ENCODE data around the gene IFT81.

IFT81 gene

GRCh38 chr12:110157539-110157938 is 33.4 kb downstream of the IFT81 start:
- Histone ChIP-seq H3K4me3 (ENCODE audit: low read depth in 1 of 2, low read length in 1 of 2) (no peak overlapping the region), H3K4me1 (ENCODE audit: control insufficient read depth in 1 of 2, insufficient read depth in 1 of 2, low read depth in 1 of 2, low read length in 1 of 2) (no peaks in the 10 kb centered on the region), H3K9me3 (no peaks in the 10 kb centered on the region), H3K27me3 (no peaks in the 10 kb centered on the region), H3K27ac (no peak overlapping the region), H3K36me3 (no peaks in the 10 kb centered on the region)
- TF ChIP-seq CTCF (IDR thresholded peaks at IDR 0.05), result no peak

- no peaks in the 10 kb centered on the region for H3K27me3 ChIP-seq
- H3K36me3 ChIP-seq, result no peaks in the 10 kb centered on the region
- no peaks in the 10 kb centered on the region for H3K4me1 ChIP-seq (ENCODE audit: control insufficient read depth in 1 of 2, insufficient read depth in 1 of 2, low read depth in 1 of 2, low read length in 1 of 2)
- no peaks in the 10 kb centered on the region for H3K9me3 ChIP-seq
- no peak overlapping the region for H3K27ac ChIP-seq
- TF ChIP-seq CTCF (IDR thresholded peaks at IDR 0.05), result no peak
- no peak overlapping the region for H3K4me3 ChIP-seq (ENCODE audit: low read depth in 1 of 2, low read length in 1 of 2)
These were observed 35.6 kb downstream of the IFT81 start for GRCh38 chr12:110159671-110160245.

GRCh38 chr12:110165540-110166159 is 41.5 kb downstream of the IFT81 start:
- no peaks in the 10 kb centered on the region for H3K27me3 ChIP-seq
- TF ChIP-seq CTCF (IDR thresholded peaks at IDR 0.05), result no peak
- H3K36me3 ChIP-seq, result no peaks in the 10 kb centered on the region
- no peaks in the 10 kb centered on the region for H3K4me1 ChIP-seq (ENCODE audit: control insufficient read depth in 1 of 2, insufficient read depth in 1 of 2, low read depth in 1 of 2, low read length in 1 of 2)
- H3K9me3 ChIP-seq, result no peaks in the 10 kb centered on the region
- H3K27ac ChIP-seq, result no peak overlapping the region
- H3K4me3 ChIP-seq (ENCODE audit: low read depth in 1 of 2, low read length in 1 of 2), result no peak overlapping the region

GRCh38 chr12:110168732-110169455 is 44.7 kb downstream of the IFT81 start:
- H3K4me3 ChIP-seq (ENCODE audit: low read depth in 1 of 2, low read length in 1 of 2), result no peak overlapping the region
- TF ChIP-seq CTCF (IDR thresholded peaks at IDR 0.05), result no peak
- no peak overlapping the region for H3K27ac ChIP-seq
- H3K4me1 ChIP-seq (ENCODE audit: control insufficient read depth in 1 of 2, insufficient read depth in 1 of 2, low read depth in 1 of 2, low read length in 1 of 2), result no peaks in the 10 kb centered on the region
- H3K27me3 ChIP-seq, result no peaks in the 10 kb centered on the region
- H3K9me3 ChIP-seq, result no peaks in the 10 kb centered on the region
- H3K36me3 ChIP-seq, result no peaks in the 10 kb centered on the region

GRCh38 chr12:110170535-110171185 is 46.5 kb downstream of the IFT81 start:
- Histone ChIP-seq H3K27me3 (no peaks in the 10 kb centered on the region), H3K36me3 (no peaks in the 10 kb centered on the region), H3K4me3 (ENCODE audit: low read depth in 1 of 2, low read length in 1 of 2) (no peak overlapping the region), H3K27ac (no peak overlapping the region), H3K4me1 (ENCODE audit: control insufficient read depth in 1 of 2, insufficient read depth in 1 of 2, low read depth in 1 of 2, low read length in 1 of 2) (no peaks in the 10 kb centered on the region), H3K9me3 (no peaks in the 10 kb centered on the region)
- no peak for TF ChIP-seq CTCF (IDR thresholded peaks at IDR 0.05)

All from neutrophil (primary cell).